ENCODE data around the gene ACKR4. TPM values are rescaled to one million over a fixed set of nuclear protein-coding genes. Genes with fewer than 3 reads are reported as not detected.
"Not testable (repeated sequence)": the region's sequence is repeated elsewhere in the genome, so short reads cannot be mapped to it uniquely, and the experiment has no call there.

The ACKR4 gene
- polyA plus RNA-seq, 3 donors from 2014 or later, result 0.10 to 0.12 TPM; not detected in 1

DNA sequence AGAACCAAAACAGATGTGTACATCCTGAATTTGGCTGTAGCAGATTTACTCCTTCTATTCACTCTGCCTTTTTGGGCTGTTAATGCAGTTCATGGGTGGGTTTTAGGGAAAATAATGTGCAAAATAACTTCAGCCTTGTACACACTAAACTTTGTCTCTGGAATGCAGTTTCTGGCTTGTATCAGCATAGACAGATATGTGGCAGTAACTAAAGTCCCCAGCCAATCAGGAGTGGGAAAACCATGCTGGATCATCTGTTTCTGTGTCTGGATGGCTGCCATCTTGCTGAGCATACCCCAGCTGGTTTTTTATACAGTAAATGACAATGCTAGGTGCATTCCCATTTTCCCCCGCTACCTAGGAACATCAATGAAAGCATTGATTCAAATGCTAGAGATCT lies 3.5 kb downstream of the ACKR4 start:
- not testable (repeated sequence) for H3K4me3 Mint-ChIP-seq; H3K4me1 Mint-ChIP-seq; DNase-seq; H3K27ac Mint-ChIP-seq; H3K27me3 Mint-ChIP-seq (ENCODE audit: low read depth in 3 of 3); H3K9me3 Mint-ChIP-seq
- peaks cover 30 to 47% (median 33%) of the 10 kb centered on the region in 3 donors for H3K36me3 Mint-ChIP-seq

GRCh38 chr3:132605374-132605792 lies 8.3 kb downstream of the ACKR4 start:
- Mint-ChIP-seq H3K4me1 (no peaks in the 10 kb centered on the region), H3K4me3 (no peak overlapping the region), H3K27ac (peak overlapping the region in 2 of 6 donors; percentile 0 to 52), H3K27me3 (ENCODE audit: low read depth in 3 of 3) (peaks cover 0 to 1% (median 0%) of the 10 kb centered on the region in 3 donors), H3K36me3 (peaks cover 41 to 67% (median 61%) of the 10 kb centered on the region in 3 donors), H3K9me3 (peaks cover 0 to 9% (median 0%) of the 10 kb centered on the region in 6 donors)
- DNase-seq, result no peak

- H3K4me1 Mint-ChIP-seq, result no peaks in the 10 kb centered on the region
- no peak for DNase-seq
- peaks cover 41 to 69% (median 63%) of the 10 kb centered on the region in 3 donors for H3K36me3 Mint-ChIP-seq
- H3K4me3 Mint-ChIP-seq, result no peak overlapping the region
- H3K9me3 Mint-ChIP-seq, result peaks cover 0 to 9% (median 0%) of the 10 kb centered on the region in 6 donors
- H3K27ac Mint-ChIP-seq, result no peak overlapping the region
- peaks cover 0 to 1% (median 0%) of the 10 kb centered on the region in 3 donors for H3K27me3 Mint-ChIP-seq (ENCODE audit: low read depth in 3 of 3)
These were observed 9.0 kb downstream of the ACKR4 start for GRCh38 chr3:132606085-132606484.

DNA sequence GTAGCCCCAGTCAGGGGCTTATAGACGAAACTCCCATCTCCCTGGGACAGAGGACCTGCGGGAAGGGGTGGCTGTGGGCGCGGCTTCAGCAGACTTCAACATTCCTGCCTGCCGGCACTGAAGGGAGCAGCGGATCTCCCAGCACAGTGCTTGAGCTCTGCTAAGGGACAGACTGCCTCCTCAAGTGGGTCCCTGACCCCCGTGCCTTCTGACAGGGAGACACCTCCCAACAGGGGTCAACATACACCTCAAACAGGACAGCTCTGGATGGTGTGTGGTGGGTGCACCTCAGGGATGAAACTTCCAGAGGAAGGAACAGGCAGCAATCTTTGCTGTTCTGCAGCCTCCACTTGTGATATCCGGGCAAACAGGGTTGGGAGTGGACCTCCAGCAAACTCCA lies 9.6 kb downstream of the ACKR4 start:
- not testable (repeated sequence) for H3K4me1 Mint-ChIP-seq; H3K4me3 Mint-ChIP-seq; DNase-seq; H3K27ac Mint-ChIP-seq; H3K27me3 Mint-ChIP-seq (ENCODE audit: low read depth in 3 of 3); H3K9me3 Mint-ChIP-seq
- H3K36me3 Mint-ChIP-seq, result peaks cover 41 to 73% (median 67%) of the 10 kb centered on the region in 3 donors

DNA sequence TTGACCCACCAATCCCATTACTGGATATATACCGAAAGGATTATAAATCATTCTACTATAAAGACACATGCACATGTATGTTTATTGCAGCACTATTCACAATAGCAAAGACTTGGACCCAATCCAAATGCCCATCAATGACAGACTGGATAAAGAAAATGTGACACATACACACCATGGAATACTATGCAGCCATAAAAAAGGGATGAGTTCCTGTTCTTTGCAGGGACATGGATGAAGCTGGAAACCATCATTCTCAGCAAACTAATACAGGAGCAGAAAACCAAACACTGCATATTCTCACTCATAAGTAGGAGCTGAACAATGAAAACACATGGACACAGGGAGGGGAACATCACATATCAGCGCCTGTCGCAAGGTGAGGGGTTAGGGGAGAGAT lies 18.2 kb downstream of the ACKR4 start:
- not testable (repeated sequence) for DNase-seq; H3K27me3 Mint-ChIP-seq (ENCODE audit: low read depth in 3 of 3); H3K4me3 Mint-ChIP-seq; H3K4me1 Mint-ChIP-seq; H3K27ac Mint-ChIP-seq; H3K9me3 Mint-ChIP-seq
- H3K36me3 Mint-ChIP-seq, result peaks cover 18 to 43% (median 40%) of the 10 kb centered on the region in 3 donors

- peaks cover 18 to 44% (median 41%) of the 10 kb centered on the region in 3 donors for H3K36me3 Mint-ChIP-seq
- peaks cover 0 to 2% (median 0%) of the 10 kb centered on the region in 6 donors for H3K9me3 Mint-ChIP-seq
- DNase-seq, result no peak
- no peaks in the 10 kb centered on the region for H3K27me3 Mint-ChIP-seq (ENCODE audit: low read depth in 3 of 3)
- no peak overlapping the region for H3K4me3 Mint-ChIP-seq
- no peak overlapping the region for H3K27ac Mint-ChIP-seq
- peaks cover 0 to 5% of the 10 kb centered on the region in 2 donors for H3K4me1 Mint-ChIP-seq
These were observed 18.8 kb downstream of the ACKR4 start for GRCh38 chr3:132615881-132616280.

- no peak for DNase-seq
- H3K9me3 Mint-ChIP-seq, result peaks cover 0 to 2% (median 0%) of the 10 kb centered on the region in 6 donors
- H3K4me1 Mint-ChIP-seq, result peaks cover 0 to 5% of the 10 kb centered on the region in 2 donors
- H3K36me3 Mint-ChIP-seq, result peaks cover 18 to 41% (median 36%) of the 10 kb centered on the region in 3 donors
- H3K27ac Mint-ChIP-seq, result no peak overlapping the region
- H3K27me3 Mint-ChIP-seq (ENCODE audit: low read depth in 3 of 3), result no peaks in the 10 kb centered on the region
- no peak overlapping the region for H3K4me3 Mint-ChIP-seq
These were observed 19.7 kb downstream of the ACKR4 start for GRCh38 chr3:132616780-132617179.

- Mint-ChIP-seq H3K36me3 (peaks cover 13 to 36% (median 23%) of the 10 kb centered on the region in 3 donors), H3K4me1 (no peaks in the 10 kb centered on the region), H3K27ac (no peak overlapping the region), H3K4me3 (no peak overlapping the region), H3K27me3 (ENCODE audit: low read depth in 3 of 3) (no peaks in the 10 kb centered on the region), H3K9me3 (no peaks in the 10 kb centered on the region)
- DNase-seq, result no peak
These were observed 25.1 kb downstream of the ACKR4 start for GRCh38 chr3:132622148-132622547.

DNA sequence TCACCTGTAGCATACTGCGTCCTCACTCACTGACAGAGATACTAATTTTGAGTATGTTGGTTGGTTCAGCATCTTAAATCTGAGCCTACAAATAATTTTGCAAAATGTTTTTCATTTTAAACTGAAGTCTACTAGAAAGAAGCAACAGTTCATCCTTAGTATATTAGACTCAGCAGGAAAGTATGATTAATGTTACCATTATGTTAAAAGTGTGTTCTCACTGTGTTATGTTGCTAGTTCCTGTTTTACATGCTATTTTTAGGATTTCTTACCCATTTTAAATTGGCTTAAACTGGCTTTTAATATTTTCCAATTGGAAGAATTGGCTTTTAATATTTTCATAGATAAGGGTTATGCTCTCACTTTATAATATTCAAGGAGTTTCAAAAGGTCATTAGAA lies 25.7 kb downstream of the ACKR4 start:
- H3K4me1 Mint-ChIP-seq, result no peaks in the 10 kb centered on the region
- DNase-seq, result no peak
- no peak overlapping the region for H3K27ac Mint-ChIP-seq
- peaks cover 8 to 29% (median 21%) of the 10 kb centered on the region in 3 donors for H3K36me3 Mint-ChIP-seq
- H3K4me3 Mint-ChIP-seq, result no peak overlapping the region
- no peaks in the 10 kb centered on the region for H3K9me3 Mint-ChIP-seq
- no peaks in the 10 kb centered on the region for H3K27me3 Mint-ChIP-seq (ENCODE audit: low read depth in 3 of 3)

- H3K4me1 Mint-ChIP-seq, result no peaks in the 10 kb centered on the region
- H3K27me3 Mint-ChIP-seq (ENCODE audit: low read depth in 3 of 3), result no peaks in the 10 kb centered on the region
- no peaks in the 10 kb centered on the region for H3K9me3 Mint-ChIP-seq
- no peak overlapping the region for H3K4me3 Mint-ChIP-seq
- no peak for DNase-seq
- H3K36me3 Mint-ChIP-seq, result peaks cover 8 to 33% (median 16%) of the 10 kb centered on the region in 3 donors
- no peak overlapping the region for H3K27ac Mint-ChIP-seq
These were observed 26.6 kb downstream of the ACKR4 start for GRCh38 chr3:132623646-132624045.

DNA sequence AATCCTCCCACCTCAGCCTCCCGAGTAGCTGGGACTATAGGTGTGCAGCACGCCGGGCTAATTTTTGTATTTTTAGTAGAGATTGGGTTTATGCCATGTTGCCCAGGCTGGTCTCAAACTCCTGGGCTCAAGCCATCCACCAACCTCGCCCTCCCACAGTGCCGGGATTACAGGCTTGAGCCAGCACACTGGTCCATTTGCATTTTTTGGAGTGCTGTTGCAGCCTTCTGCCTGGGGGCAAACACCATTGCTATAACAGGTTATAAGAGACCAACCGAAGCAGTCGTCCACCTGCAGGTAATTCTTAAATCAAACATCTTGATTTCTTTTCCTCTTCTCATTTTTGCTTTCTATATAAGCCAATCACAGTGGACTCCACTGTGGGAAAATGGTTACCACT lies 27.7 kb downstream of the ACKR4 start:
- peaks cover 8 to 36% (median 20%) of the 10 kb centered on the region in 3 donors for H3K36me3 Mint-ChIP-seq
- H3K4me1 Mint-ChIP-seq, result no peaks in the 10 kb centered on the region
- DNase-seq, result no peak
- no peak overlapping the region for H3K27ac Mint-ChIP-seq
- no peaks in the 10 kb centered on the region for H3K9me3 Mint-ChIP-seq
- no peaks in the 10 kb centered on the region for H3K27me3 Mint-ChIP-seq (ENCODE audit: low read depth in 3 of 3)
- no peak overlapping the region for H3K4me3 Mint-ChIP-seq

- Mint-ChIP-seq H3K4me3 (no peak overlapping the region), H3K27ac (no peak overlapping the region), H3K36me3 (peaks cover 8 to 37% (median 25%) of the 10 kb centered on the region in 3 donors)
These were observed 28.5 kb downstream of the ACKR4 start for GRCh38 chr3:132625613-132626012.

GRCh38 chr3:132626955-132627354 lies 29.9 kb downstream of the ACKR4 start:
- no peaks in the 10 kb centered on the region for H3K4me1 Mint-ChIP-seq
- no peak for DNase-seq
- peaks cover 8 to 31% (median 25%) of the 10 kb centered on the region in 3 donors for H3K36me3 Mint-ChIP-seq
- H3K27me3 Mint-ChIP-seq (ENCODE audit: low read depth in 3 of 3), result no peaks in the 10 kb centered on the region
- H3K9me3 Mint-ChIP-seq, result no peaks in the 10 kb centered on the region
- H3K27ac Mint-ChIP-seq, result no peak overlapping the region
- H3K4me3 Mint-ChIP-seq, result no peak overlapping the region

More at GRCh38 chr3:132625613-132626012, 28.5 kb downstream of the ACKR4 start:
- Mint-ChIP-seq H3K9me3 (no peaks in the 10 kb centered on the region), H3K27me3 (ENCODE audit: low read depth in 3 of 3) (no peaks in the 10 kb centered on the region), H3K4me1 (no peaks in the 10 kb centered on the region)
- no peak for DNase-seq

- no peaks in the 10 kb centered on the region for H3K27me3 Mint-ChIP-seq (ENCODE audit: low read depth in 3 of 3)
- H3K27ac Mint-ChIP-seq, result no peak overlapping the region
- no peaks in the 10 kb centered on the region for H3K9me3 Mint-ChIP-seq
- DNase-seq, result no peak
- peaks cover 8 to 39% (median 30%) of the 10 kb centered on the region in 3 donors for H3K36me3 Mint-ChIP-seq
- no peaks in the 10 kb centered on the region for H3K4me1 Mint-ChIP-seq
- H3K4me3 Mint-ChIP-seq, result no peak overlapping the region
These were observed 31.1 kb downstream of the ACKR4 start for GRCh38 chr3:132628157-132628556.

DNA sequence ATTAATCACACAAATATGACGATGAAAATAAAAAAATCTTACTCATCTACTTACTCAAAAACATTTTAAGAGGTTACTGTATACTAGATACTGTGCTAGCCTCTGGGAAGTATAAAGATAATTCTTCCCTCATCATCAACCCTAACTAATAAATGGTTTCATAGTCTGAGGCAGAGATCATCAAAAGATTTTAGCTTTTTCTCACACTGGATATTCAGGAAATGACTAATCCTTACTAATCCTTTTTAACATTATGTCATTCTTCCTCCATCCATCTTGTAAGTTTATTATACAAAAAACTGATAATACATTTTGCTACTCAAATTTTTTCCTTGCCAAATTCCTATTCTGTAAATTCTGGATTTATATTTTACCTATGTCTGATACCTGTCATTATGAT lies 32.9 kb downstream of the ACKR4 start:
- H3K27ac Mint-ChIP-seq, result no peak overlapping the region
- H3K4me1 Mint-ChIP-seq, result no peaks in the 10 kb centered on the region
- DNase-seq, result no peak
- H3K4me3 Mint-ChIP-seq, result no peak overlapping the region
- peaks cover 8 to 43% (median 33%) of the 10 kb centered on the region in 3 donors for H3K36me3 Mint-ChIP-seq
- H3K27me3 Mint-ChIP-seq (ENCODE audit: low read depth in 3 of 3), result no peaks in the 10 kb centered on the region
- H3K9me3 Mint-ChIP-seq, result no peaks in the 10 kb centered on the region
